Measurements from ENCODE around the gene ASB9. TPM values are rescaled to one million over a fixed set of nuclear protein-coding genes. Genes with fewer than 3 reads are reported as not detected.

The ASB9 gene
- total RNA-seq, 2 experiments from 2014 or later: 0.49 to 0.82 TPM

GRCh38 chrX:15224747-15225146 lies 45.1 kb downstream of the ASB9 start:
- CTCF ChIA-PET: no interaction called here
- H3K4me1 Mint-ChIP-seq: no peaks in the 10 kb centered on the region
- H3K36me3 Mint-ChIP-seq: no peaks in the 10 kb centered on the region
- H3K27me3 Mint-ChIP-seq: no peaks in the 10 kb centered on the region
- H3K4me3 Mint-ChIP-seq: no peak overlapping the region
- H3K9me3 Mint-ChIP-seq (ENCODE audit: low read depth): no peaks in the 10 kb centered on the region
- H3K27ac Mint-ChIP-seq: no peak overlapping the region
- ATAC-seq: no peak
- no peak for DNase-seq

- no peak overlapping the region for H3K27ac Mint-ChIP-seq
- H3K4me3 Mint-ChIP-seq: no peak overlapping the region
- CTCF ChIA-PET: no interaction called here
- no peaks in the 10 kb centered on the region for H3K36me3 Mint-ChIP-seq
- no peaks in the 10 kb centered on the region for H3K27me3 Mint-ChIP-seq
- H3K4me1 Mint-ChIP-seq: no peaks in the 10 kb centered on the region
- H3K9me3 Mint-ChIP-seq (ENCODE audit: low read depth): no peaks in the 10 kb centered on the region
- ATAC-seq (no peak), DNase-seq (no peak)
Measured at GRCh38 chrX:15221321-15221720, 48.6 kb downstream of the ASB9 start.

- no peaks in the 10 kb centered on the region for H3K9me3 Mint-ChIP-seq (ENCODE audit: low read depth)
- no peaks in the 10 kb centered on the region for H3K4me1 Mint-ChIP-seq
- no peak for DNase-seq
- ATAC-seq: no peak
- CTCF ChIA-PET: no interaction called here
- H3K27me3 Mint-ChIP-seq: no peaks in the 10 kb centered on the region
- H3K4me3 Mint-ChIP-seq: no peak overlapping the region
- H3K36me3 Mint-ChIP-seq: no peaks in the 10 kb centered on the region
- no peak overlapping the region for H3K27ac Mint-ChIP-seq
Measured at GRCh38 chrX:15217161-15217560, 52.7 kb downstream of the ASB9 start.

GRCh38 chrX:15216280-15216679 lies 53.6 kb downstream of the ASB9 start:
- CTCF ChIA-PET: no interaction called here
- Mint-ChIP-seq H3K4me1 (no peaks in the 10 kb centered on the region), H3K27ac (no peak overlapping the region), H3K27me3 (no peaks in the 10 kb centered on the region), H3K9me3 (ENCODE audit: low read depth) (no peaks in the 10 kb centered on the region), H3K4me3 (no peak overlapping the region), H3K36me3 (no peaks in the 10 kb centered on the region)
- ATAC-seq (no peak), DNase-seq (no peak)

GRCh38 chrX:15215366-15215765 lies 54.5 kb downstream of the ASB9 start:
- DNase-seq (no peak), ATAC-seq (no peak)
- CTCF ChIA-PET: no interaction called here
- Mint-ChIP-seq H3K9me3 (ENCODE audit: low read depth) (no peaks in the 10 kb centered on the region), H3K27me3 (no peaks in the 10 kb centered on the region), H3K4me1 (no peaks in the 10 kb centered on the region), H3K27ac (no peak overlapping the region), H3K36me3 (no peaks in the 10 kb centered on the region), H3K4me3 (no peak overlapping the region)

GRCh38 chrX:15214588-15214987 lies 55.3 kb downstream of the ASB9 start:
- CTCF ChIA-PET: no interaction called here

GRCh38 chrX:15209096-15209495 lies 60.8 kb downstream of the ASB9 start:
- Mint-ChIP-seq H3K9me3 (ENCODE audit: low read depth) (no peaks in the 10 kb centered on the region), H3K36me3 (peaks cover 2% of the 10 kb centered on the region), H3K4me1 (peaks cover 9% of the 10 kb centered on the region), H3K4me3 (no peak overlapping the region), H3K27ac (no peak overlapping the region), H3K27me3 (no peaks in the 10 kb centered on the region)
- CTCF ChIA-PET: no interaction called here
- ATAC-seq (no peak), DNase-seq (no peak)

More at GRCh38 chrX:15214588-15214987, 55.3 kb downstream of the ASB9 start:
- Mint-ChIP-seq H3K4me1 (no peaks in the 10 kb centered on the region), H3K27me3 (no peaks in the 10 kb centered on the region), H3K27ac (no peak overlapping the region), H3K4me3 (no peak overlapping the region), H3K36me3 (no peaks in the 10 kb centered on the region), H3K9me3 (ENCODE audit: low read depth) (no peaks in the 10 kb centered on the region)
- ATAC-seq (no peak), DNase-seq (no peak)

- Mint-ChIP-seq H3K27me3 (no peaks in the 10 kb centered on the region), H3K4me1 (peaks cover 18% of the 10 kb centered on the region), H3K36me3 (peaks cover 2% of the 10 kb centered on the region), H3K27ac (no peak overlapping the region), H3K4me3 (no peak overlapping the region), H3K9me3 (ENCODE audit: low read depth) (no peaks in the 10 kb centered on the region)
- ATAC-seq: no peak
- DNase-seq: no peak
- CTCF ChIA-PET: no interaction called here
Measured at GRCh38 chrX:15207994-15208393, 61.9 kb downstream of the ASB9 start.

GRCh38 chrX:15207384-15207783 lies 62.5 kb downstream of the ASB9 start:
- Mint-ChIP-seq H3K4me1 (peaks cover 25% of the 10 kb centered on the region), H3K27ac (no peak overlapping the region), H3K4me3 (no peak overlapping the region), H3K9me3 (ENCODE audit: low read depth) (no peaks in the 10 kb centered on the region), H3K36me3 (peaks cover 2% of the 10 kb centered on the region), H3K27me3 (no peaks in the 10 kb centered on the region)
- DNase-seq (no peak), ATAC-seq (no peak)
- CTCF ChIA-PET: no interaction called here

GRCh38 chrX:15206306-15206705 lies 63.6 kb downstream of the ASB9 start:
- H3K36me3 Mint-ChIP-seq: peaks cover 2% of the 10 kb centered on the region
- ATAC-seq (no peak), DNase-seq (no peak)
- peaks cover 28% of the 10 kb centered on the region for H3K4me1 Mint-ChIP-seq
- CTCF ChIA-PET: no interaction called here
- no peaks in the 10 kb centered on the region for H3K9me3 Mint-ChIP-seq (ENCODE audit: low read depth)
- no peak overlapping the region for H3K27ac Mint-ChIP-seq
- H3K4me3 Mint-ChIP-seq: no peak overlapping the region
- H3K27me3 Mint-ChIP-seq: peaks cover 2% of the 10 kb centered on the region

- Mint-ChIP-seq H3K9me3 (ENCODE audit: low read depth) (no peaks in the 10 kb centered on the region), H3K4me3 (no peak overlapping the region), H3K27me3 (peaks cover 4% of the 10 kb centered on the region), H3K36me3 (peaks cover 2% of the 10 kb centered on the region), H3K27ac (peak overlapping the region; percentile 4), H3K4me1 (peaks cover 29% of the 10 kb centered on the region)
- no peak for DNase-seq
- CTCF ChIA-PET: no interaction called here
- ATAC-seq: peak; percentile 71
Measured at GRCh38 chrX:15204130-15204751, 65.6 kb downstream of the ASB9 start.

GRCh38 chrX:15203694-15204093 lies 66.2 kb downstream of the ASB9 start:
- Mint-ChIP-seq H3K4me3 (no peak overlapping the region), H3K27me3 (peaks cover 4% of the 10 kb centered on the region), H3K36me3 (peaks cover 2% of the 10 kb centered on the region), H3K4me1 (peaks cover 29% of the 10 kb centered on the region), H3K9me3 (ENCODE audit: low read depth) (no peaks in the 10 kb centered on the region), H3K27ac (no peak overlapping the region)
- no peak for ATAC-seq
- CTCF ChIA-PET: no interaction called here
- no peak for DNase-seq

- DNase-seq: peak; percentile 39
- Mint-ChIP-seq H3K4me1 (peaks cover 27% of the 10 kb centered on the region), H3K36me3 (peaks cover 2% of the 10 kb centered on the region), H3K9me3 (ENCODE audit: low read depth) (no peaks in the 10 kb centered on the region), H3K27me3 (peaks cover 4% of the 10 kb centered on the region), H3K27ac (no peak overlapping the region), H3K4me3 (no peak overlapping the region)
- ATAC-seq: peak; percentile 58
- CTCF ChIA-PET: interaction anchor here (0.9 to 2.0 kb wide), 3 partner anchors 23 to 61 kb away, joined by 3 to 5 read pairs (median 3); no protein-coding TSS in a partner anchor
Measured at GRCh38 chrX:15202454-15203177, 67.3 kb downstream of the ASB9 start.

- Mint-ChIP-seq H3K4me1 (peaks cover 27% of the 10 kb centered on the region), H3K36me3 (peaks cover 2% of the 10 kb centered on the region), H3K9me3 (ENCODE audit: low read depth) (no peaks in the 10 kb centered on the region), H3K4me3 (no peak overlapping the region), H3K27ac (no peak overlapping the region), H3K27me3 (peaks cover 4% of the 10 kb centered on the region)
- ATAC-seq (no peak), DNase-seq (no peak)
- CTCF ChIA-PET: no interaction called here
Measured at GRCh38 chrX:15200871-15201270, 69.0 kb downstream of the ASB9 start.

Data from activated CD8-positive, alpha-beta memory T cell treated with anti-CD3 and anti-CD28 coated beads, Interleukin-2, amount 10 ng/mL, durations not matched to agents 7 days and 5 days (primary cell).